Tibial artery (tissue), 4 donors: Measurements from ENCODE around the gene SCAMP2.

Experiments used
- DNase-seq, 2 donors: peaks; one replicate each; pipeline ENCODE4 v3.0.0-alpha.2; 2019
- H3K27ac ChIP-seq, 2 donors: fragments of 200-600 bp; sonication (generic) in 1 of 2; 1 replicate in 1 of 2; 2 replicates in 1 of 2; pipeline ENCODE4 v1.5.1; 2018 to 2019; ENCODE audit warnings: mild to moderate bottlenecking in 1 of 2
- H3K27me3 ChIP-seq, 2 donors: fragments of 200-600 bp; sonication (generic) in 1 of 2; one replicate each; pipeline versions ENCODE4 v1.5.1 to v1.6.0; 2016 to 2019
- H3K36me3 ChIP-seq, 3 donors: fragments of 200-600 bp; sonication (generic) in 2 of 3; one replicate each; pipeline ENCODE4 v1.5.1; 2016 to 2019; ENCODE audit warnings: mild to moderate bottlenecking in 2 of 3
- H3K4me1 ChIP-seq, 4 donors: fragments of 200-600 bp; sonication (generic) in 2 of 4; 1 replicate in 3 of 4; 2 replicates in 1 of 4; pipeline ENCODE4 v1.5.1; 2016 to 2019
- H3K4me3 ChIP-seq, 2 donors: fragments of 200-600 bp; sonication (generic) in 1 of 2; 1 replicate in 1 of 2; 2 replicates in 1 of 2; pipeline ENCODE4 v1.5.1; 2018 to 2019; ENCODE audit warnings: mild to moderate bottlenecking in 2 of 2
- H3K9me3 ChIP-seq, 3 donors: fragments of 200-600 bp; sonication (generic) in 1 of 3; one replicate each; pipeline ENCODE4 v1.5.1; 2016 to 2019
- intact Hi-C: fragments of 100-400 bp; cut with DNase I; formaldehyde crosslinking; loops from one replicate; pipeline ENCODE4 v1.15.0; 2023; ENCODE audit warnings: low total_unique reads
- TF ChIP-seq, protein P1 (sequence below), 2 experiments: fragments of 200-600 bp in 1 of 2; fragments of 450-650 bp in 1 of 2; IDR thresholded peaks; one replicate each; pipeline ENCODE4 v1.5.1; 2017 to 2019; ENCODE audit warnings: antibody characterized with exemption in 2 of 2, mild to moderate bottlenecking in 1 of 2, moderate library complexity in 1 of 2

The SCAMP2 gene

DNA sequence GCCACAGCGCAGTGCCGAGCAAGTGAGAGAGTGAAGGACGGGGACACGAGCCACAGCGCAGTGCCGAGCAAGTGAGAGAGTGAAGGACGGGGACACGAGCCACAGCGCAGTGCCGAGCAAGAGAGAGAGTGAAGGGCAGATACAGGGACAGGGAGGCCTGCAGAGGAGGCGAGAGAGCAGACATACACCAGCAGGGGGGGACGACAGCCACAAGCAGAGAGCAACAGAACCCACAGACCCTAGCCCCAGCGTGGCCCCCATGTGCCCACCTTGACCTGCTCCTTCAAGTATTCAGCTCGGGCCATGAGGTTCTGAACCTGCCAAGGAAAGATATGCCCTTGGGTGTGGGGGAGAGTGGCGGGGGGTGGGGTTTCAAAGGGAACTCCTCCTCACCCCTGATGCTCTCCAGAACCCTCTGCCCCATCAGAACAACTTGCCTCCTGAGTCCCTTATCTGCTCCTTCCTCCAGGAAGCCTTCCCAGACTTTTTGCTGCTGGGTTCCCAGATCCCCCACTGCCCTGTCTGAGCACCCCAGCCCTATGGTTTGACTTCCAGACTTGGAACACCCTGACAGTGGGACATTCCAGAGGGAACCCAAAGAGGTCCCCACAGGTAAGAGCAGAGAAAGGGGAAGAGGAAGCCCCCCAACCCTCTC, 35.6 kb downstream of the SCAMP2 start:
- H3K27ac ChIP-seq, result no peak overlapping the region
- no peak overlapping the region for H3K4me3 ChIP-seq
- TF ChIP-seq, protein P1, sequence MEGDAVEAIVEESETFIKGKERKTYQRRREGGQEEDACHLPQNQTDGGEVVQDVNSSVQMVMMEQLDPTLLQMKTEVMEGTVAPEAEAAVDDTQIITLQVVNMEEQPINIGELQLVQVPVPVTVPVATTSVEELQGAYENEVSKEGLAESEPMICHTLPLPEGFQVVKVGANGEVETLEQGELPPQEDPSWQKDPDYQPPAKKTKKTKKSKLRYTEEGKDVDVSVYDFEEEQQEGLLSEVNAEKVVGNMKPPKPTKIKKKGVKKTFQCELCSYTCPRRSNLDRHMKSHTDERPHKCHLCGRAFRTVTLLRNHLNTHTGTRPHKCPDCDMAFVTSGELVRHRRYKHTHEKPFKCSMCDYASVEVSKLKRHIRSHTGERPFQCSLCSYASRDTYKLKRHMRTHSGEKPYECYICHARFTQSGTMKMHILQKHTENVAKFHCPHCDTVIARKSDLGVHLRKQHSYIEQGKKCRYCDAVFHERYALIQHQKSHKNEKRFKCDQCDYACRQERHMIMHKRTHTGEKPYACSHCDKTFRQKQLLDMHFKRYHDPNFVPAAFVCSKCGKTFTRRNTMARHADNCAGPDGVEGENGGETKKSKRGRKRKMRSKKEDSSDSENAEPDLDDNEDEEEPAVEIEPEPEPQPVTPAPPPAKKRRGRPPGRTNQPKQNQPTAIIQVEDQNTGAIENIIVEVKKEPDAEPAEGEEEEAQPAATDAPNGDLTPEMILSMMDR (IDR thresholded peaks at IDR 0.05), result no peak
- H3K27me3 ChIP-seq, result peaks cover 0 to 2% of the 10 kb centered on the region in 2 donors
- H3K36me3 ChIP-seq, result peaks cover 0 to 52% (median 13%) of the 10 kb centered on the region in 3 donors
- peaks cover 0 to 17% (median 12%) of the 10 kb centered on the region in 4 donors for H3K4me1 ChIP-seq
- H3K9me3 ChIP-seq, result no peaks in the 10 kb centered on the region
- DNase-seq, result no peak
- intact Hi-C loops, result no loop called here

DNA sequence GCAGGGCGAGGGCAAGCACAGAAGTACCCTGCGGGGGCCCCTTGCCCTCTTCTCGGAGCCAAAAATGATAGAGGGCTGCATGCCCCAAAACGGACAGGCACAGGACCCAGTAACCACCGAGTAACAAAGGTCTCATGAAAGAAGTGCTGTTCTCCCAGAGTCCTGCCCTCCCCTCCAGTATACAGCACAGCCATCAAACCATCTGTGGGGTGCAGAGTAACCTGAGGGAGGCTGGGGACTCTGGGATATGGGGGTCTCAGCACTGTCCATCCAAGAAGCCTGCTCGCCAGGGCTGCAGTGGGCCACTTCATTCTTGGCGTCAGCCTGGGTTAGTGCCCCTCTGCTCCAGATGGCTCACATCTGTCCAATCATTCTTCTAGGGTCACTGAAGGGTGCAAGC, 36.3 kb downstream of the SCAMP2 start:
- no peak overlapping the region for H3K27ac ChIP-seq
- H3K4me3 ChIP-seq, result no peak overlapping the region
- TF ChIP-seq, protein P1 (IDR thresholded peaks at IDR 0.05), result no peak
- no peaks in the 10 kb centered on the region for H3K9me3 ChIP-seq
- peaks cover 0 to 10% (median 5%) of the 10 kb centered on the region in 4 donors for H3K4me1 ChIP-seq
- peaks cover 0 to 10% of the 10 kb centered on the region in 2 donors for H3K27me3 ChIP-seq
- no peak for DNase-seq
- intact Hi-C loops, result no loop called here
- H3K36me3 ChIP-seq, result peaks cover 0 to 52% (median 13%) of the 10 kb centered on the region in 3 donors

DNA sequence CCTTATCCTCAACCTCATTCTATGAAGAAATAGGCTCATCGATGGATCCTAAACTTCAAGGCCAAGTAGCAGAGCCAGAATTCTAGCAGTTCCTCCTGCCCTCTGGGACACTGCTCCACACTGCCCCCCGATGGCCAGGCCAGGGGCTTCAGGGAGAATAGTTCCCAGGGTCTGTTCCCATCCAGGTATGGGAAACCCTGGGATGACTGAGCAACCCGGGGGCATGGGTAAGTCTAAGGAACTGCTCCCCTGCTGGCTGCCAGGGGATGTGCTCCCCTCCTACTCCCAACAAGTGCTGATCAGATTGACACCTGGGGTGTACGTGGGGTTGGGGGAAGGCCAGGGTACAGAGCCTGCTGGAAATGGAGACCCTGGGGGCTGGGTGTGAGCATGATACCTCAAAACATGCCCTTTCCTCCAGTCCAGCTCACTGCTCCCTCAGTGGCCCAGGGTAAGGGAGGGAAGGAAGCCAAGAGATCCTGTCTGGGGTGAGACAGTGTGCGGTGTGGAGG, 37.8 kb downstream of the SCAMP2 start:
- Histone ChIP-seq H3K36me3 (peaks cover 0 to 52% (median 13%) of the 10 kb centered on the region in 3 donors), H3K4me1 (no peaks in the 10 kb centered on the region), H3K4me3 (no peak overlapping the region), H3K9me3 (no peaks in the 10 kb centered on the region), H3K27ac (no peak overlapping the region), H3K27me3 (peaks cover 0 to 11% of the 10 kb centered on the region in 2 donors)
- TF ChIP-seq, protein P1 (IDR thresholded peaks at IDR 0.05), result peak; percentile 46 to 52
- intact Hi-C loops, result no loop called here
- DNase-seq, result no peak

DNA sequence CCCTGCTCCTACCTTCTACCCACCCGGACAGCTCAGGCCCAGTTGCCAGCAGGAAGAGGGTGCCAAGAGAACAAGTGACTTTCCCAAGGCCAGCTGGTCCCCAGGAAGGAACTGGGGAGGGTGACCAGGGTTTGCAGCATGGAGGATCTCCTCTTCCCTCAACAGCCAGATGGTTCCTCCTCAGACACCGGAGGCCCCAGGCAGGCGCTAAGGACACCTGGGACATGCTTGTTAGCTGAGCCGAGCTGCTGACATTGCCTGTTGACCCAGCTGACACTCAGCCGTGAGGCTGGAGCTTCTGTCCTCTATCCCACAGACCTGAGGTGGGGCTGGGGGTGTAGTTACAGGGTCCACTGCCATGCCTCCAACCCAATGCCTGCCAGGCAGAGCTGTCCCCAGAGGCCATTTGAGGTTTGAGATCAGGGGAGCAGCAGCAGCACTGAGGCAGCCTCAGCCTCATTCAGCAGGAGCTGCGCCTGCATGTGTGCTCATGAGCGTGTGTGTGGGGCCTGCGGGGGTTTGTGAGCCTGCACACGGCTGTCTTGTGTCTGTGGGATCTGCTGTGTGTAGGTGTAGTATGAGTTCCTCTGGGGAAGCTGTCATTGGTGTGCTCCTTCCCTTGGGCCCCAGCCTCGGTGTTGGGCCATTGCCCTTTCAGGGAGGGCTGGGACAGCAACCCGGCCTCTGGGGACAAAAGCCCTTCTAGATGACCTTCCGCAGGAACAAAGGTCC, 39.6 kb downstream of the SCAMP2 start:
- TF ChIP-seq, protein P1 (IDR thresholded peaks at IDR 0.05), result no peak
- DNase-seq, result no peak
- no peak overlapping the region for H3K27ac ChIP-seq
- no peaks in the 10 kb centered on the region for H3K4me1 ChIP-seq
- intact Hi-C loops, result no loop called here
- H3K4me3 ChIP-seq, result no peak overlapping the region
- peaks cover 0 to 33% (median 6%) of the 10 kb centered on the region in 3 donors for H3K36me3 ChIP-seq
- no peaks in the 10 kb centered on the region for H3K9me3 ChIP-seq
- H3K27me3 ChIP-seq, result peaks cover 0 to 24% of the 10 kb centered on the region in 2 donors

DNA sequence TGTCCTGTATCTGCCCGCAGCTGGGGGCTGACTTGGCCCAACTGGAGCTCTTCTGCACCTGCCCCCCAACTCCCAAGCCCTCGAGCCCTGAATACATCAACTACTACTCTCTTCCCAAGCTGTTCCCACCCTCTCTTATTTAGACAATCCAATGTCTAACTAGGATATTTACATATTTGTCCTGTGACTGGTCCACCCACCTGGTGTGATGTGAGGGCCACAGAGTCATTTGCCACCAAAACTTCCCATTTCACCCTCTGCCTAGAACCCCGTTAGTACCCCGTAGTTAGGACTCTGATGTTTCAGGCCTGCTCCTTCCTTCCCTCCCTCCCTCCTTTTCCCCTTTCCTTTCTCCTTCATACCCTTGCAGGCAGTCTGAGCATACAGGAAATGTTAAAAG, 40.3 kb downstream of the SCAMP2 start:
- Histone ChIP-seq H3K9me3 (no peaks in the 10 kb centered on the region), H3K4me3 (no peak overlapping the region), H3K27ac (no peak overlapping the region), H3K27me3 (peaks cover 0 to 31% of the 10 kb centered on the region in 2 donors), H3K36me3 (peaks cover 0 to 26% (median 6%) of the 10 kb centered on the region in 3 donors), H3K4me1 (no peaks in the 10 kb centered on the region)
- DNase-seq, result no peak
- TF ChIP-seq, protein P1 (IDR thresholded peaks at IDR 0.05), result no peak
- intact Hi-C loops, result no loop called here
